GM18909 (cell line): ENCODE results near the gene RERE.
A peak's percentile ranks its signal among the peaks of the same experiment; 100 is the strongest.

Source experiments
- ATAC-seq: cut with Tn5 transposase; IDR thresholded peaks from one replicate; pipeline ENCODE4 v1.9.1; 2021; ENCODE audit warnings: mild to moderate bottlenecking; ENCODE audit not compliant: unreplicated experiment, poor library complexity

Gene RERE

GRCh38 chr1:8407652-8408051 lies 409.8 kb downstream of the RERE start:
- no peak for ATAC-seq

GRCh38 chr1:8406960-8407359 lies 410.5 kb downstream of the RERE start:
- no peak for ATAC-seq

- no peak for ATAC-seq
These were observed 411.4 kb downstream of the RERE start for GRCh38 chr1:8406011-8406410.

- no peak for ATAC-seq
These were observed 412.7 kb downstream of the RERE start for GRCh38 chr1:8404460-8405370.

GRCh38 chr1:8402109-8402710 lies 415.2 kb downstream of the RERE start:
- ATAC-seq, result no peak

GRCh38 chr1:8398677-8399076 lies 418.8 kb downstream of the RERE start:
- no peak for ATAC-seq

GRCh38 chr1:8398086-8398485 lies 419.4 kb downstream of the RERE start:
- ATAC-seq, result no peak

- ATAC-seq, result peak; percentile 57
These were observed 419.9 kb downstream of the RERE start for GRCh38 chr1:8397511-8397910.

- peak; percentile 35 for ATAC-seq
These were observed 420.5 kb downstream of the RERE start for GRCh38 chr1:8396786-8397406.

GRCh38 chr1:8396083-8396785 lies 421.2 kb downstream of the RERE start:
- no peak for ATAC-seq

- no peak for ATAC-seq
These were observed 422.0 kb downstream of the RERE start for GRCh38 chr1:8395433-8395866.

- ATAC-seq, result no peak
These were observed 422.8 kb downstream of the RERE start for GRCh38 chr1:8394456-8395321.

GRCh38 chr1:8392522-8392921 lies 424.9 kb downstream of the RERE start:
- no peak for ATAC-seq

GRCh38 chr1:8390707-8391106 lies 426.7 kb downstream of the RERE start:
- ATAC-seq, result no peak

- no peak for ATAC-seq
These were observed 427.4 kb downstream of the RERE start for GRCh38 chr1:8389958-8390535.

GRCh38 chr1:8388732-8389562 lies 428.5 kb downstream of the RERE start:
- ATAC-seq, result no peak

- ATAC-seq, result no peak
These were observed 431.2 kb downstream of the RERE start for GRCh38 chr1:8386247-8386646.

GRCh38 chr1:8384577-8384976 lies 432.9 kb downstream of the RERE start:
- no peak for ATAC-seq

- no peak for ATAC-seq
These were observed 433.4 kb downstream of the RERE start for GRCh38 chr1:8384088-8384487.
